GM18909 (cell line): Measurements from ENCODE around the gene SLC10A7.

ENCODE experiments used
- ATAC-seq: cut with Tn5 transposase; IDR thresholded peaks from one replicate; pipeline ENCODE4 v1.9.1; 2021; ENCODE audit warnings: mild to moderate bottlenecking; ENCODE audit not compliant: unreplicated experiment, poor library complexity

The SLC10A7 gene

GRCh38 chr4:146521541-146522097, at the start of gene SLC10A7:
SLC10A7 (minus strand) TSS chr4:146521940; CDS start chr4:146521717, 223 bp downstream.
- ATAC-seq = peak; percentile 85

GRCh38 chr4:146567396-146567795, 45.7 kb upstream of the SLC10A7 start:
- ATAC-seq = no peak

GRCh38 chr4:146564492-146564891, 42.8 kb upstream of the SLC10A7 start:
- ATAC-seq = no peak

GRCh38 chr4:146550161-146550560, 28.4 kb upstream of the SLC10A7 start:
- ATAC-seq = no peak

GRCh38 chr4:146548443-146548842, 26.7 kb upstream of the SLC10A7 start:
- no peak for ATAC-seq

GRCh38 chr4:146545102-146545501, 23.4 kb upstream of the SLC10A7 start:
- no peak for ATAC-seq

GRCh38 chr4:146534178-146534577, 12.4 kb upstream of the SLC10A7 start:
- no peak for ATAC-seq

- ATAC-seq = no peak
Observed at GRCh38 chr4:146525754-146526153, 4.0 kb upstream of the SLC10A7 start.

- ATAC-seq = no peak
Observed at GRCh38 chr4:146524663-146525062, 2.9 kb upstream of the SLC10A7 start.

- ATAC-seq = peak; percentile 31
Observed at GRCh38 chr4:146522869-146523205, 1.1 kb upstream of the SLC10A7 start.

- peak; percentile 77 for ATAC-seq
Observed at GRCh38 chr4:146522098-146522868, 543 bp upstream of the SLC10A7 start.

- ATAC-seq = peak; percentile 44
Observed at GRCh38 chr4:146520896-146521540, 722 bp downstream of the SLC10A7 start.

- no peak for ATAC-seq
Observed at GRCh38 chr4:146514651-146515357, 6.9 kb downstream of the SLC10A7 start.

GRCh38 chr4:146513548-146513947, 8.2 kb downstream of the SLC10A7 start:
- ATAC-seq = no peak

GRCh38 chr4:146511381-146511780, 10.4 kb downstream of the SLC10A7 start:
- ATAC-seq = no peak

GRCh38 chr4:146510942-146511341, 10.8 kb downstream of the SLC10A7 start:
- no peak for ATAC-seq

- no peak for ATAC-seq
Observed at GRCh38 chr4:146508229-146508939, 13.4 kb downstream of the SLC10A7 start.

GRCh38 chr4:146507632-146508031, 14.1 kb downstream of the SLC10A7 start:
- ATAC-seq = no peak

- ATAC-seq = no peak
Observed at GRCh38 chr4:146506272-146506671, 15.5 kb downstream of the SLC10A7 start.

- no peak for ATAC-seq
Observed at GRCh38 chr4:146500216-146500615, 21.5 kb downstream of the SLC10A7 start.
